GM12874 (cell line): Measurements from ENCODE around the gene BTBD8.

Experiments
- CTCF ChIP-seq: IDR thresholded peaks from 2 replicates; pipeline ENCODE4 v1.5.1; 2011; ENCODE audit warnings: low read depth, mild to moderate bottlenecking, control low read depth, low read length, moderate library complexity; ENCODE audit not compliant: insufficient read depth

The BTBD8 gene

GRCh38 chr1:92096317-92096716, 16.2 kb downstream of the BTBD8 start:
- TF ChIP-seq CTCF = no peak

- TF ChIP-seq CTCF = no peak
Observed at GRCh38 chr1:92105546-92106081, 25.5 kb downstream of the BTBD8 start.

- TF ChIP-seq CTCF = no peak
Observed at GRCh38 chr1:92108631-92109030, 28.5 kb downstream of the BTBD8 start.

- TF ChIP-seq CTCF = no peak
Observed at GRCh38 chr1:92117526-92117925, 37.4 kb downstream of the BTBD8 start.

GRCh38 chr1:92118826-92119225, 38.7 kb downstream of the BTBD8 start:
- no peak for TF ChIP-seq CTCF

GRCh38 chr1:92123868-92124267, 43.7 kb downstream of the BTBD8 start:
- no peak for TF ChIP-seq CTCF

- TF ChIP-seq CTCF = no peak
Observed at GRCh38 chr1:92125204-92125603, 45.1 kb downstream of the BTBD8 start.

- no peak for TF ChIP-seq CTCF
Observed at GRCh38 chr1:92126088-92126487, 45.9 kb downstream of the BTBD8 start.
